GM12801 (cell line): Measurements from ENCODE around the gene CPEB3.

Experiments
- TF ChIP-seq, protein P1 (sequence below): IDR thresholded peaks from one replicate; pipeline ENCODE4 v1.5.1; 2011; ENCODE audit warnings: control low read depth; ENCODE audit not compliant: insufficient read length; ENCODE audit errors: extremely low read depth

Gene CPEB3

DNA sequence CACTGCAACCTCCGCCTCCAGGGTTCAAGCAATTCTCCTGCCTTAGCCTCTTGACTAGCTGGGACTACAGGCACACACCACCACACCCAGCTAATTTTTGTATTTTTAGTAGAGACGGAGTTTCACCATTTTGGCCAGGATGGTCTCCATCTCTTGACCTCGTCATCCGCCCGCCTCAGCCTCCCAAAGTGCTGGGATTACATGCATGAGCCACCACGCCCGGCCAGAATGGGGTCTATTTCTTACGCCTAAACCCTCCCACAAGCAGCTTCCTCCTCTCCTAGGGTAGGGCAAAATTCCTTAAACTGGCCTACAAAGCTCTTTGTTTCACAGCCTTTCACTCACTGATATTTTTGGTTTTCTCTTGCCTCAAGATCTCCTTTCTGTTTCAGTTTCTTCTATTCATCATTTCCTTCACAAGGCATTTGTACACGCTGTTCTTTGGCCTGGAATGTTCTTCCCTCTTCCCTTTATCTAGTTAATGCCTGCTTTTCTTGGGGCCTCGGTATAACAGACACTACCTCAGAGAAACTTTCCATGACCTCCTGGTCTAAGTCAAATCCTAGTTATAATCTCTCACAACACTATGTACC is 6.7 kb downstream of the CPEB3 start:
- TF ChIP-seq, protein P1, sequence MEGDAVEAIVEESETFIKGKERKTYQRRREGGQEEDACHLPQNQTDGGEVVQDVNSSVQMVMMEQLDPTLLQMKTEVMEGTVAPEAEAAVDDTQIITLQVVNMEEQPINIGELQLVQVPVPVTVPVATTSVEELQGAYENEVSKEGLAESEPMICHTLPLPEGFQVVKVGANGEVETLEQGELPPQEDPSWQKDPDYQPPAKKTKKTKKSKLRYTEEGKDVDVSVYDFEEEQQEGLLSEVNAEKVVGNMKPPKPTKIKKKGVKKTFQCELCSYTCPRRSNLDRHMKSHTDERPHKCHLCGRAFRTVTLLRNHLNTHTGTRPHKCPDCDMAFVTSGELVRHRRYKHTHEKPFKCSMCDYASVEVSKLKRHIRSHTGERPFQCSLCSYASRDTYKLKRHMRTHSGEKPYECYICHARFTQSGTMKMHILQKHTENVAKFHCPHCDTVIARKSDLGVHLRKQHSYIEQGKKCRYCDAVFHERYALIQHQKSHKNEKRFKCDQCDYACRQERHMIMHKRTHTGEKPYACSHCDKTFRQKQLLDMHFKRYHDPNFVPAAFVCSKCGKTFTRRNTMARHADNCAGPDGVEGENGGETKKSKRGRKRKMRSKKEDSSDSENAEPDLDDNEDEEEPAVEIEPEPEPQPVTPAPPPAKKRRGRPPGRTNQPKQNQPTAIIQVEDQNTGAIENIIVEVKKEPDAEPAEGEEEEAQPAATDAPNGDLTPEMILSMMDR: no peak

- TF ChIP-seq, protein P1: no peak
Measured at GRCh38 chr10:92278996-92279696, 11.7 kb downstream of the CPEB3 start.

GRCh38 chr10:92274071-92274470 is 16.8 kb downstream of the CPEB3 start:
- TF ChIP-seq, protein P1: no peak

GRCh38 chr10:92268748-92269147 is 22.1 kb downstream of the CPEB3 start:
- TF ChIP-seq, protein P1: no peak

DNA sequence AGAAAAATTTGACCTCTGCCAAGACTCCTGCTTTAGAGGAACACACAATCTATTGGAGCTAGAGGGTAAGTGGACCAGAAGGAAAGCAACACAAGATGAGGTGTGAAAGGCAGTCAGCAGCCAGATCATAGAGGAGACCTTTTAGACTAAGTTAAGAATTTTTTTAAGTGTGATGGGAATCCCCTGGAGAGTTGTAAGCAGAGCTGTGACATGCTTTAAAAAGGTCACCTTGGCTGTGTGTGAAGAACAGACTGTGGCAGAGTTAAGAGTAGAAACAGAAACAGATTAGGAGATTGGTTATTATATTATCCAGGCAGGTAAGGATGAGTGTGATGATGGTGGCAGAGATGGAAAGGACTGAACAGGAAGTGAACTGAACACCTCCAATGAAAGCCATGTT is 23.5 kb downstream of the CPEB3 start:
- TF ChIP-seq, protein P1: no peak

DNA sequence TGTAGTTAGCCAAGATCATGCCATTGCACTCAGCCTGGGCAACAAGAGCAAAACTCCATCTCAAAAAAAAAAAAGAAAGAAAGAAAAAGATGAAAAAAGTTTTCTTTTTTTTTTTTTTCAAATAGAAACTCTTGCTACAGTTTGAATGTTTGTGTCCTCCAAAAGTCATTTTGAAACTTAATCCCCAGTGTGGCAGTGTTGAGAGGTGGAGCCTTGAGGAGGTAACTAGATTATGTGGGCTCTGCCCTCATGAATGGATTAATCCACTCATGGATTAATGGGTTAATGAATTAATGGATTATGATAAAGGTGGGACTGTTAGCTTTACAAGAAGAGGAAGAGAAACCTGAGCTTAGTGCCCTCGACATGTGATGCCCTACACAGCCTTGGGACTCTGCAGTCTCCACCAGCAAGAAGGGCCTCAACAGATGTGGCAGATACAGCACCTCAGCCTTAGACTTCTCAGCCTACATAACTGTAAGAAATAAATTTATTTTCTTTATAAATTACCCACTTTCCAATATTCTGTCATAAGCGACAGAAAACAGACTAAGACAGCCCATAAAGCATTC is 25.1 kb downstream of the CPEB3 start:
- TF ChIP-seq, protein P1: no peak

DNA sequence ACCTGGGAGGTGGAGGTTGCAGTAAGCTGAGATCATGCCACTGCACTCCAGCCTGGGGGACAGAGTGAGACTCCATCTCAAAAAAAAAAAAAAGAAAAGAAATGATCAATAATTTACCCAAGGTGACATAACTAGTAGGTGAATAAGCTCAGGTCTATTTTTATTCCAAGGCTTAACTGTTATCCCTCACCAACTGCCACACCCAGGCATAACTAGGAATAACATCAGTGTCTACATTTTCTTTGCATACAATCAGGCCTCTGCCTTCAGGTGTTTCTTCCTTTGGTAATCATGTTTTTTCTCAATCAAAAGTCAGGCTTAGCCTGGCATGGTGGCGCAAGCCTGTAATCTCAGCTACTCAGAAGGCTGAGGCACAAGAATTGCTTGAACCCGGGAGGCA is 26.6 kb downstream of the CPEB3 start:
- TF ChIP-seq, protein P1: no peak
